T47D (cell line): ENCODE measurements around the gene CALD1.

ENCODE experiments used
- DNase-seq, 2 experiments: peaks; one replicate each; pipeline versions ENCODE4 v3.0.0 to v3.0.0-alpha.2; 2011 to 2012; ENCODE audit warnings: low read depth in 1 of 2, low spot score in 1 of 2
- JUND ChIP-seq: IDR thresholded peaks from 2 replicates; pipeline ENCODE4 v1.6.1; 2012; ENCODE audit warnings: low read depth
- in situ Hi-C: cut with HindIII; loops from 2 replicates; pipeline ENCODE4 v1.10.0; 2016; ENCODE audit warnings: low sequenced_read_pairs, low pct_unique_long_range_greater_than_20kb

Gene CALD1

GRCh38 chr7:134827889-134828288 lies 48.5 kb downstream of the CALD1 start:
- in situ Hi-C loops: no loop called here
- TF ChIP-seq JUND: no peak
- no peak for DNase-seq

DNA sequence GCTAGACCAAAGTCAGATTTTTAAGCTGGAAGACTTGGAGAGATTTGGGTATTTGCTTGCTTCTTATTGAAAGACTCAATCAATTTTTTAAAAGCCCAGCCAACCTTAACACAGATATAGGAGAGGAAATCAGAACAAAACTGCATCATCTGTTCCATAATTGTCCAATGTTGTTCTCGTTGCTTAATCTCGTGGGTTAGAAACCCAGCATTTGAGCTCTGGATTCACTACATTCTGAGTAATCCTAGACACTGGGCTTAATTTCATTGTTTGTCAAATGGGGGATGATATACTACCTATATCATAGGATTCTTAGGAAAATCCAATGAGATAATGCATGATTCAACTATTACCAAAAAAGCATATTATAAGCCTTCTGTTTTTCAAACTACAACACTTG lies 48.9 kb downstream of the CALD1 start:
- DNase-seq: no peak
- in situ Hi-C loops: no loop called here
- no peak for TF ChIP-seq JUND

DNA sequence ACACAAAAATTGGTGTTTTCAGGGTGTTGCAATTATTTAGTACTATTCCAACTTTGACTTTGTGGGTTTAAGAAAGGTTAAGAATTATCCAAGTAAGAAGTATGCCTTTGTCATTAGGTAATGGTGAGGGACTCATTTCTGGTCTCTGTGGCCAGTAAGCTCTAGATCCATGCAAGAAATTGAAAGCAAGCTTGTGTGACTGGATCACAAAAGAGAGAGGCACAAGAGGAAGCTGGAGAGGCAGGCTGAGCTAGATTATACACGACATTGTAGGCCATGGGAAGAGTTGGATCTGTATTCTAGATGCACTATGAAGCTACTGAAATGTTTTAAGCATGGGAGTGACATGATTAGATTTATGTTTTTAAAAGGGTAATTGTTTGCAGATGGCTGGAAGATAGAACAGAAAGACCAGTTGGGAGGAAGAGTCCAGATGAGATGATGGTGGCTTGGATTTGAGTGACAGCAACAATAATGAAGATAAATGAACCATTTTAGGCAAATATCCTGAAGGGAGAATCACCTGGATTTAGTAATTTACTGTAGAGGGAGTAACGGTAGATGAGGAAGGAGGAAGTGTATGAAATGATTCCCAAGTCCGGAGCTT lies 50.0 kb downstream of the CALD1 start:
- no peak for TF ChIP-seq JUND
- DNase-seq: no peak
- in situ Hi-C loops: no loop called here

- in situ Hi-C loops: no loop called here
- TF ChIP-seq JUND: no peak
- DNase-seq: no peak
Observed at GRCh38 chr7:134831862-134832261, 52.4 kb downstream of the CALD1 start.

DNA sequence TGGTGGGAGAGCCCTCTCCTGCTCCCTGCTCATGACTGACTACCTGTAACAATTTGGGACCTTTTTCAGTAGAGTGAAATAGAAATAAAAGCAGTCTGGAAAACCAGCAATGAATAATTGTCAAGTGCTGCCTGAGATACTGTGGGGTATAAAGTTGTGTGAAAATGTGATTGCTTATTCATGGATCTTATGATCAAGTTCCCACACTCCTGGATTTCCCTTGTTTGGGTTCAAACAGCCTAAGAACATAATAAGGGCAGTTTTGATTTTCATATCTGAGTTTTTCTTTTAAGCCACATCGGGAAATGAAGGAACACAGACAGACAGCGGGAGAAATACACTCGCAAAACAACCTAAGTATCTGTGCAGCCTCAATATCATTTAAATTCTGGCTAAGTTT lies 52.9 kb downstream of the CALD1 start:
- DNase-seq: no peak
- in situ Hi-C loops: no loop called here
- TF ChIP-seq JUND: no peak

DNA sequence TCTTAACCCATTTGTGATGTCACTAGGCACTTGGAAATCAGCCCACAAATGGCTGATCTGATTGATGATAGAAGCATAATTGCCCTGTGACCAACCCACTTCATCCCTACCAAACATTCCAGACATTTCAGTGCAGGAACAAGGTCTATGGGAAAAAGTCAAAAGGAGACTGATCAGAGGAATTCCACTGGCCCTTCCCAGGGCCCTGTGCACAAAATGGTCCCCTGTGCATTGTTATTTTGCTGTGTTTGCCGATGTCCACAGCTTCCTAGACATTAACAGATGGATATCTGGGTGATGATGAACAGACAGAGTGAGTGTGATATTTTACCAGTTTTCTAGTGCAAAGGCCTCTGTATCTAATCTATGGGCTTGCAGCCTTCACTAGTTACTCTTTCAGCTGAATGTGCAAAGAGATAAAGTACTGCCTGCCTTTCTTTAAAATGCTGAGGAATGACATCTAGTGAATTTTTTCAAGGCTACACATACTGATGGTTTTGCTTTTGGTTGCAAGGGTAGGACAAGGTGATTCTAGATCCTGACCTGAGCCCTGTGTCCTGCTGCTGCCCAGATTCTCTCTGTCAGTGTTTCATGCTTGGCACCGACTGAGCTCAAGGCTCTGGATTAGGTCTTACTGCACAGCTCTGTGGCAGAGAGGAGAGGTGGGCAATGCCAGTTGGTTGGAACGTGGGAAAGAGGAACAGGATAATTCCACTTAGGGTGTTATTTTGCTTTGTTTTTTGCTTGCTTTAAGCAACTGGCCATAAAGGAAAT lies 55.4 kb downstream of the CALD1 start:
- no peak for TF ChIP-seq JUND
- DNase-seq: no peak
- in situ Hi-C loops: no loop called here

DNA sequence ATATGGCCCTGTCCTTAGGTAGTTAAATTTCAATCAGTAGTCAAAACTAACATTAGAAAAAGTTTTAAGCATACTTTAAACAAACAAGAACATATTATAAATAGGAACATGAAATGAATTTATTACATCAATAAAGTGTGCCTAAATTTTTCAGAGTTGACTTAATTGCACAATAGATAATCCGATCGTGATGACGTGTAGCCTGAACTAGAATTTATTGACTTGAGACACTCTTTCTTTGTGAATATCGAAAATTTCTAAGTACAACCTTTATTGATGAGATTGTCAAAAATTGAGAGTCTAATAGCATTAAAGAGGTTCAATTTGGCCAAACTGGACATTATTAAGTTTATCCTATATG lies 56.0 kb downstream of the CALD1 start:
- DNase-seq: no peak
- TF ChIP-seq JUND: no peak
- in situ Hi-C loops: no loop called here

DNA sequence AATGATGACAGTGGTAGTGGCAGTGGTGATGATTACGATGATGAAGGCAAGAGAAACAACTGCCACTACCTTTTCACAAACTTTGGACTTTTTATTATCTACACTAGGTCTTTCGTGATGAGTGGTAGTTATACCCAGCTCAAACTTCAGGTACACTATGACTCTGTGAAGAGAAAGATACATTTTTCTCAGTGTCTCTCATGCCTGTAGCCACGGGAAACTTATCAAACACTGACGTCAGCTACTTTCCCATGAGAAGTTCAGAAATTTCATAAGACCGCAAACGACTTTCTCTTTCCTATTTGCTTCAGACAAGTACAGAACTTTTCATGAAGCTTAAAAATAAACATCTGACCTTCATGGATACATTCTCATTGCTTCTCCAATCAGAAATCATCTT lies 57.0 kb downstream of the CALD1 start:
- no peak for TF ChIP-seq JUND
- no peak for DNase-seq
- in situ Hi-C loops: no loop called here

- no peak for DNase-seq
- TF ChIP-seq JUND: no peak
- in situ Hi-C loops: no loop called here
Observed at GRCh38 chr7:134839298-134839697, 59.9 kb downstream of the CALD1 start.

DNA sequence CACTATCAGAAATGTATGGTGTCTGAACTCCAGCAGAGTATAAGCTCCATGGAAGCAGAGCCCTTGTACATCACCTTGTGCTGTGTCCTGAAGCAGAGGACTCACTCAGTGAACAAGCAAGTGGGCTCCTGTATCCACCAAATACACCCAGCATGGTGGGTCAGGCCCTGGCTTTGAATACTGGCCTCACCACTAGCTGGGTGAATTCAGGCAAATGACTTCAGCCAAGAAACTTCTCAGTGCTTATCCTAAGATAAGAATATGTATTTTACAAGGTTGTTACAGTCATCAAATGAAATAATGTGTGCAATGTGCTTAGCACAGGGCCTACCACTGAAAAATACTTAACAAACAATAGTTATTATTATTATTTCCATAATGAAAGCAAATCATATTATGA lies 62.6 kb downstream of the CALD1 start:
- TF ChIP-seq JUND: no peak
- in situ Hi-C loops: no loop called here
- DNase-seq: no peak

GRCh38 chr7:134842886-134843430 lies 63.5 kb downstream of the CALD1 start:
- in situ Hi-C loops: no loop called here
- no peak for TF ChIP-seq JUND

GRCh38 chr7:134844200-134844599 lies 64.8 kb downstream of the CALD1 start:
- TF ChIP-seq JUND: no peak
- no peak for DNase-seq
- in situ Hi-C loops: no loop called here

More at GRCh38 chr7:134842886-134843430, 63.5 kb downstream of the CALD1 start:
- DNase-seq: no peak

DNA sequence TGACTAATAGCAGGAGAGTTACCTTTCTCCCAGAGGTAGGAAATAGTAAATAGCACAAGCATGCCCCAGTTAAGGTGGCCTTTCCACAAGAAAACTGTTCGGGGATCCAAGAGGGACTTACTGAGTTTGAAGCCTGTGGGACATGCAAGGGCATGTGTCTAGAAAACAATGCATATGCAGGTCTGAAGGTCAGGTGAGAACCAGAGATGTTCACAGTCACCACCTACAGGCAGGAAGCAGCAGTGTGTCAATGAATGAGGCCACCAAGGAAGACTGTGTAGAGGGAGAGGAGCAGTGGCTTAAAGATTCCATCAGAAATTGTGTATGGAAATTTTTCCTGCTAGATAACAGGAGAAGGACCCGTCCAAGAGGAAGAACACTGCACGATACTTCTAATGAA lies 66.0 kb downstream of the CALD1 start:
- in situ Hi-C loops: no loop called here
- DNase-seq: peak; percentile 10 to 58
- no peak for TF ChIP-seq JUND
